Right cardiac atrium (tissue), 5 donors: ENCODE results near the gene SLC49A3. TPM values are rescaled to one million over a fixed set of nuclear protein-coding genes. Genes with fewer than 3 reads are reported as not detected.

Experiments used
- ATAC-seq, 2 donors: fragments of 200-7000 bp; cut with Tn5 transposase; one replicate each; pipeline versions ENCODE4 v1.8.0 to v1.9.1; 2020; ENCODE audit warnings: moderate library complexity in 2 of 2, mild to moderate bottlenecking in 1 of 2
- DNase-seq, 3 donors: peaks; one replicate each; pipeline ENCODE4 v3.0.0-alpha.2; 2020
- H3K27ac ChIP-seq: one replicate; pipeline ENCODE4 v1.5.1; 2013; ENCODE audit warnings: mild to moderate bottlenecking, low read length, control low read depth, moderate library complexity
- H3K27me3 ChIP-seq: one replicate; pipeline ENCODE4 v1.6.1; 2013; ENCODE audit not compliant: control insufficient read depth, insufficient read depth
- H3K4me1 ChIP-seq: one replicate; pipeline ENCODE4 v1.6.1; 2013; ENCODE audit warnings: low read length; ENCODE audit not compliant: control insufficient read depth, insufficient read depth
- H3K4me3 ChIP-seq: one replicate; pipeline ENCODE4 v1.5.1; 2013; ENCODE audit warnings: low read length, control low read depth
- H3K9me3 ChIP-seq: one replicate; pipeline ENCODE4 v1.6.1; 2013; ENCODE audit warnings: low read length; ENCODE audit not compliant: control insufficient read depth
- WGBS: extraction: QIAGEN DNeasy Blood & Tissue Kit; methylation state at CpG from one replicate; pipeline ENCODE4 v1.1.7; 2013; 5-methylcytosine and 5-hydroxymethylcytosine counted together
- intact Hi-C, 4 donors: fragments of 100-400 bp; cut with DNase I; formaldehyde crosslinking; loops; one replicate each; pipeline versions ENCODE4 v1.11.0 to v1.14.0; 2022 to 2023
- polyA plus RNA-seq: library from polyadenylated mRNA; stranded (reverse); fragments of 200-250 nt; gene quantifications from one replicate; pipeline ENCODE4 v1.2.3, GENCODE V29; 2013
- total RNA-seq, 4 donors: library from RNA; stranded (reverse); fragmentation: NEBNext Ultra II Directional; extraction: Animal tissue kit (Norgen Biotek cat#: 25700); gene quantifications; one replicate each; pipeline ENCODE4 v1.2.1, GENCODE V29; 2021
- donor health status: healthy with polysubstance abuse.
- donor health status: DM: no; HTN: yes; CAD: no.
- donor health status: DM: no; HTN: no; CAD: no.
- donor health status: DM: no; HTN: yes; CAD: no; lungs with severe emphysema.
- donor health status: DM: yes; HTN: yes; CAD: no.

The SLC49A3 gene
- total and polyA plus RNA-seq, 5 donors: 10.6 to 19.5 (median 15.7) TPM

- Histone ChIP-seq H3K27ac (no peak overlapping the region), H3K4me3 (no peak overlapping the region), H3K27me3 (no peaks in the 10 kb centered on the region), H3K9me3 (no peaks in the 10 kb centered on the region), H3K4me1 (no peaks in the 10 kb centered on the region)
- intact Hi-C loops: no loop called here
- DNase-seq: peak in 1 of 3 donors; percentile 17
- ATAC-seq: no peak
- 65% methylated on average over 9 of the region's 9 CpGs for WGBS
Observed at GRCh38 chr4:633406-633805, 55.5 kb downstream of the SLC49A3 start.

GRCh38 chr4:632926-633325 lies 56.0 kb downstream of the SLC49A3 start:
- no peaks in the 10 kb centered on the region for H3K9me3 ChIP-seq
- no peak overlapping the region for H3K4me3 ChIP-seq
- DNase-seq (peak in 1 of 3 donors; percentile 16), ATAC-seq (no peak)
- intact Hi-C loops: no loop called here
- no peaks in the 10 kb centered on the region for H3K27me3 ChIP-seq
- 89% methylated on average over 6 of the region's 6 CpGs for WGBS
- H3K4me1 ChIP-seq: no peaks in the 10 kb centered on the region
- no peak overlapping the region for H3K27ac ChIP-seq

GRCh38 chr4:632196-632790 lies 56.7 kb downstream of the SLC49A3 start:
- no peak for ATAC-seq
- Histone ChIP-seq H3K27me3 (no peaks in the 10 kb centered on the region), H3K4me3 (no peak overlapping the region), H3K9me3 (no peaks in the 10 kb centered on the region), H3K27ac (no peak overlapping the region), H3K4me1 (no peaks in the 10 kb centered on the region)
- DNase-seq: peak in 1 of 3 donors; percentile 11
- 90% methylated on average over 16 of the region's 16 CpGs for WGBS
- intact Hi-C loops: no loop called here

Other genes with a start within 250 kb of the SLC49A3 start
- 10 to 100 TPM; 14.4 to 18.9 (median 15.9) TPM for gene ZNF721, start 190.0 kb downstream of the SLC49A3 start, total RNA-seq
- gene ZNF721, start 190.0 kb downstream of the SLC49A3 start, polyA plus RNA-seq: 7.9 TPM
- 10 to 100 TPM; 20.8 to 25.9 (median 23.9) TPM for gene PIGG, start 189.9 kb downstream of the SLC49A3 start, total RNA-seq
- gene PIGG, start 189.9 kb downstream of the SLC49A3 start, polyA plus RNA-seq: 18.3 TPM
- not detected for gene TMEM271, start 112.9 kb downstream of the SLC49A3 start, total RNA-seq
- gene TMEM271, start 112.9 kb downstream of the SLC49A3 start, polyA plus RNA-seq: not detected
- gene PDE6B, start 63.6 kb downstream of the SLC49A3 start, total RNA-seq: 1 to 10 TPM; 6.8 to 7.5 (median 7.0) TPM
- 3.6 TPM for gene PDE6B, start 63.6 kb downstream of the SLC49A3 start, polyA plus RNA-seq
- 100 to 1,000 TPM; 689 to 911 (median 734) TPM for gene ATP5ME, start 14.9 kb downstream of the SLC49A3 start, total RNA-seq
- gene ATP5ME, start 14.9 kb downstream of the SLC49A3 start, polyA plus RNA-seq: 1,352 TPM
- gene MYL5, start 14.6 kb downstream of the SLC49A3 start, total RNA-seq: 1 to 10 TPM; 4.0 to 6.0 (median 4.7) TPM
- 3.8 TPM for gene MYL5, start 14.6 kb downstream of the SLC49A3 start, polyA plus RNA-seq
- gene PCGF3, start 16.7 kb upstream of the SLC49A3 start, total RNA-seq: 10 to 100 TPM; 25.0 to 28.6 (median 26.4) TPM
- gene PCGF3, start 16.7 kb upstream of the SLC49A3 start, polyA plus RNA-seq: 30.1 TPM
- 1 to 10 TPM; 2.1 to 9.3 (median 4.5) TPM for gene CPLX1, start 137.0 kb upstream of the SLC49A3 start, total RNA-seq
- gene CPLX1, start 137.0 kb upstream of the SLC49A3 start, polyA plus RNA-seq: 7.2 TPM
- gene GAK, start 243.2 kb upstream of the SLC49A3 start, total RNA-seq: 10 to 100 TPM; 35.5 to 40.2 (median 37.6) TPM
- gene GAK, start 243.2 kb upstream of the SLC49A3 start, polyA plus RNA-seq: 45.6 TPM
- gene TMEM175, start 243.3 kb upstream of the SLC49A3 start, total RNA-seq: 10 to 100 TPM; 20.9 to 26.0 (median 23.0) TPM
- gene TMEM175, start 243.3 kb upstream of the SLC49A3 start, polyA plus RNA-seq: 31.1 TPM